H1 (cell line): ENCODE results near the gene BOLL. TPM values are rescaled to one million over a fixed set of nuclear protein-coding genes. Genes with fewer than 3 reads are reported as not detected.
A peak's percentile ranks its signal among the peaks of the same experiment; 100 is the strongest.

Experiments
- CBX5 ChIP-seq: fragments of 300-800, 300-1000 bp; sonication (generic); IDR thresholded peaks from 2 replicates; pipeline ENCODE4 v1.7.1; 2016; ENCODE audit warnings: antibody characterized with exemption, low read length, low read depth
- HDAC6 ChIP-seq: IDR thresholded peaks from one replicate; pipeline ENCODE4 v1.7.1; 2012; ENCODE audit warnings: low read depth, mild to moderate bottlenecking, inconsistent platforms, low read length, moderate library complexity
- KDM1A ChIP-seq: fragments of 200-600, 300-600 bp; sonication (generic); IDR thresholded peaks from 2 replicates; pipeline ENCODE4 v1.7.1; 2016; ENCODE audit warnings: mild to moderate bottlenecking, low read length, borderline replicate concordance
- MAFK ChIP-seq: IDR thresholded peaks from 2 replicates; pipeline ENCODE4 v1.6.1; 2012; ENCODE audit warnings: low read depth, mild to moderate bottlenecking, improper control_type of control experiment, low read length
- RAD21 ChIP-seq, 2 experiments: IDR thresholded peaks in 1 of 2; conservative IDR thresholded peaks in 1 of 2; 2 replicates each; pipeline ENCODE4 v1.6.1; 2011; ENCODE audit warnings: low read depth in 2 of 2, low read length in 2 of 2, improper control_type of control experiment in 1 of 2, inconsistent platforms in 1 of 2, mild to moderate bottlenecking in 1 of 2, moderate library complexity in 1 of 2
- SP4 ChIP-seq: IDR thresholded peaks from 2 replicates; pipeline ENCODE4 v1.6.1; 2012; ENCODE audit warnings: low read length, inconsistent platforms
- SUZ12 ChIP-seq: fragments of 200-600 bp; sonication (generic); IDR thresholded peaks from 2 replicates; pipeline ENCODE4 v1.6.1; 2012; ENCODE audit warnings: mild to moderate bottlenecking, inconsistent platforms, low read length, moderate library complexity, mixed read lengths
- TAF7 ChIP-seq: optimal IDR thresholded peaks from 2 replicates; pipeline ENCODE3; 2011; ENCODE audit warnings: low read depth, mild to moderate bottlenecking, inconsistent platforms, low read length, moderate library complexity, borderline replicate concordance
- TBP ChIP-seq: IDR thresholded peaks from 2 replicates; pipeline ENCODE4 v1.6.1; 2011; ENCODE audit warnings: low read depth, low read length, improper control_type of control experiment
- polyA plus RNA-seq, 7 experiments: library from polyadenylated mRNA; depleted of rRNA in 3 of 7; stranded (reverse) in 5 of 7; unstranded in 2 of 7; fragments of >200 nt in 5 of 7; fragments of 200-250 nt in 2 of 7; gene quantifications; 1 replicate in 5 of 7; 2 replicates in 1 of 7; 4 replicates in 1 of 7; pipeline versions ENCODE4 v1.2.1 to v1.2.3, GENCODE V29; 2011 to 2013; ENCODE audit warnings: missing spikeins in 2 of 7, mixed read lengths in 2 of 7
- total RNA-seq: library from RNA; stranded (reverse); fragmentation: NEBNext Ultra II Directional; extraction: Animal tissue kit (Norgen Biotek cat#: 25700); gene quantifications from 2 replicates; pipeline ENCODE4 v1.2.1, GENCODE V29; 2021
- TF ChIP-seq, protein P1 (sequence below): fragments of 300-600 bp; sonication (generic); IDR thresholded peaks from 2 replicates; pipeline ENCODE4 v1.7.1; 2012; ENCODE audit warnings: low read length, moderate library complexity, mild to moderate bottlenecking, inconsistent platforms; ENCODE audit not compliant: insufficient replicate concordance

Gene BOLL
- total and polyA plus RNA-seq, 2 of the 8 experiments (the other 6 are each of a cell fraction or from before 2014, with no cell fraction given), result not detected

DNA sequence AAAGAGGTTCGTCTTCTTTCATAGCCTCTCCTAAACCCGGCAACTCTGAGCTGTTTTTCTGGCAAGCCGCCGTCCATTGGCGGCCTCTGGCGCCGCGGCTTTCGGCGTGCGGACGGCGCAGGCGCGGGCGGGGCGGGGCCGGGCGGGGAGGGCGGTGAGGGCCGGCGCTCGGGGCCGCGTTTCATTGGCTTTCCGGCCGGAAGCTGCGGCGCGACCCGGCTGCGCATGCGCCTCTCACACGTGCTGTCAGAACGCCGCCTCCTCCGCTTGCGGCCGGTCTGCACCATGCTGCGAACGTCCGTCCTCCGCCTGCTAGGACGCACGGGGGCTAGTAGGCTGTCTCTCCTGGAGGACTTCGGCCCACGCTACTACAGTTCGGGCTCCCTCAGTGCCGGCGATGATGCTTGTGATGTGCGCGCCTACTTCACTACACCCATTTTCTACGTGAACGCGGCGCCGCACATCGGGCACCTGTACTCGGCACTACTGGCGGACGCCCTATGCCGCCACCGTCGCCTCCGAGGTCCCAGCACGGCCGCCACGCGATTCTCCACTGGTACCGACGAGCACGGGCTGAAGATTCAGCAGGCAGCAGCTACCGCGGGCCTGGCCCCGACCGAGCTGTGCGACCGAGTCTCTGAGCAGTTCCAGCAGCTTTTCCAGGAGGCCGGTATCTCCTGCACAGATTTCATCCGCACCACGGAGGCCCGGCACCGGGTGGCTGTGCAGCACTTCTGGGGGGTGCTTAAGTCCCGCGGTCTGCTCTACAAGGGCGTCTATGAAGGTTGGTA, 79.8 kb downstream of the BOLL start, which contains the start of gene MARS2 (continued):
- TF ChIP-seq, protein P1, sequence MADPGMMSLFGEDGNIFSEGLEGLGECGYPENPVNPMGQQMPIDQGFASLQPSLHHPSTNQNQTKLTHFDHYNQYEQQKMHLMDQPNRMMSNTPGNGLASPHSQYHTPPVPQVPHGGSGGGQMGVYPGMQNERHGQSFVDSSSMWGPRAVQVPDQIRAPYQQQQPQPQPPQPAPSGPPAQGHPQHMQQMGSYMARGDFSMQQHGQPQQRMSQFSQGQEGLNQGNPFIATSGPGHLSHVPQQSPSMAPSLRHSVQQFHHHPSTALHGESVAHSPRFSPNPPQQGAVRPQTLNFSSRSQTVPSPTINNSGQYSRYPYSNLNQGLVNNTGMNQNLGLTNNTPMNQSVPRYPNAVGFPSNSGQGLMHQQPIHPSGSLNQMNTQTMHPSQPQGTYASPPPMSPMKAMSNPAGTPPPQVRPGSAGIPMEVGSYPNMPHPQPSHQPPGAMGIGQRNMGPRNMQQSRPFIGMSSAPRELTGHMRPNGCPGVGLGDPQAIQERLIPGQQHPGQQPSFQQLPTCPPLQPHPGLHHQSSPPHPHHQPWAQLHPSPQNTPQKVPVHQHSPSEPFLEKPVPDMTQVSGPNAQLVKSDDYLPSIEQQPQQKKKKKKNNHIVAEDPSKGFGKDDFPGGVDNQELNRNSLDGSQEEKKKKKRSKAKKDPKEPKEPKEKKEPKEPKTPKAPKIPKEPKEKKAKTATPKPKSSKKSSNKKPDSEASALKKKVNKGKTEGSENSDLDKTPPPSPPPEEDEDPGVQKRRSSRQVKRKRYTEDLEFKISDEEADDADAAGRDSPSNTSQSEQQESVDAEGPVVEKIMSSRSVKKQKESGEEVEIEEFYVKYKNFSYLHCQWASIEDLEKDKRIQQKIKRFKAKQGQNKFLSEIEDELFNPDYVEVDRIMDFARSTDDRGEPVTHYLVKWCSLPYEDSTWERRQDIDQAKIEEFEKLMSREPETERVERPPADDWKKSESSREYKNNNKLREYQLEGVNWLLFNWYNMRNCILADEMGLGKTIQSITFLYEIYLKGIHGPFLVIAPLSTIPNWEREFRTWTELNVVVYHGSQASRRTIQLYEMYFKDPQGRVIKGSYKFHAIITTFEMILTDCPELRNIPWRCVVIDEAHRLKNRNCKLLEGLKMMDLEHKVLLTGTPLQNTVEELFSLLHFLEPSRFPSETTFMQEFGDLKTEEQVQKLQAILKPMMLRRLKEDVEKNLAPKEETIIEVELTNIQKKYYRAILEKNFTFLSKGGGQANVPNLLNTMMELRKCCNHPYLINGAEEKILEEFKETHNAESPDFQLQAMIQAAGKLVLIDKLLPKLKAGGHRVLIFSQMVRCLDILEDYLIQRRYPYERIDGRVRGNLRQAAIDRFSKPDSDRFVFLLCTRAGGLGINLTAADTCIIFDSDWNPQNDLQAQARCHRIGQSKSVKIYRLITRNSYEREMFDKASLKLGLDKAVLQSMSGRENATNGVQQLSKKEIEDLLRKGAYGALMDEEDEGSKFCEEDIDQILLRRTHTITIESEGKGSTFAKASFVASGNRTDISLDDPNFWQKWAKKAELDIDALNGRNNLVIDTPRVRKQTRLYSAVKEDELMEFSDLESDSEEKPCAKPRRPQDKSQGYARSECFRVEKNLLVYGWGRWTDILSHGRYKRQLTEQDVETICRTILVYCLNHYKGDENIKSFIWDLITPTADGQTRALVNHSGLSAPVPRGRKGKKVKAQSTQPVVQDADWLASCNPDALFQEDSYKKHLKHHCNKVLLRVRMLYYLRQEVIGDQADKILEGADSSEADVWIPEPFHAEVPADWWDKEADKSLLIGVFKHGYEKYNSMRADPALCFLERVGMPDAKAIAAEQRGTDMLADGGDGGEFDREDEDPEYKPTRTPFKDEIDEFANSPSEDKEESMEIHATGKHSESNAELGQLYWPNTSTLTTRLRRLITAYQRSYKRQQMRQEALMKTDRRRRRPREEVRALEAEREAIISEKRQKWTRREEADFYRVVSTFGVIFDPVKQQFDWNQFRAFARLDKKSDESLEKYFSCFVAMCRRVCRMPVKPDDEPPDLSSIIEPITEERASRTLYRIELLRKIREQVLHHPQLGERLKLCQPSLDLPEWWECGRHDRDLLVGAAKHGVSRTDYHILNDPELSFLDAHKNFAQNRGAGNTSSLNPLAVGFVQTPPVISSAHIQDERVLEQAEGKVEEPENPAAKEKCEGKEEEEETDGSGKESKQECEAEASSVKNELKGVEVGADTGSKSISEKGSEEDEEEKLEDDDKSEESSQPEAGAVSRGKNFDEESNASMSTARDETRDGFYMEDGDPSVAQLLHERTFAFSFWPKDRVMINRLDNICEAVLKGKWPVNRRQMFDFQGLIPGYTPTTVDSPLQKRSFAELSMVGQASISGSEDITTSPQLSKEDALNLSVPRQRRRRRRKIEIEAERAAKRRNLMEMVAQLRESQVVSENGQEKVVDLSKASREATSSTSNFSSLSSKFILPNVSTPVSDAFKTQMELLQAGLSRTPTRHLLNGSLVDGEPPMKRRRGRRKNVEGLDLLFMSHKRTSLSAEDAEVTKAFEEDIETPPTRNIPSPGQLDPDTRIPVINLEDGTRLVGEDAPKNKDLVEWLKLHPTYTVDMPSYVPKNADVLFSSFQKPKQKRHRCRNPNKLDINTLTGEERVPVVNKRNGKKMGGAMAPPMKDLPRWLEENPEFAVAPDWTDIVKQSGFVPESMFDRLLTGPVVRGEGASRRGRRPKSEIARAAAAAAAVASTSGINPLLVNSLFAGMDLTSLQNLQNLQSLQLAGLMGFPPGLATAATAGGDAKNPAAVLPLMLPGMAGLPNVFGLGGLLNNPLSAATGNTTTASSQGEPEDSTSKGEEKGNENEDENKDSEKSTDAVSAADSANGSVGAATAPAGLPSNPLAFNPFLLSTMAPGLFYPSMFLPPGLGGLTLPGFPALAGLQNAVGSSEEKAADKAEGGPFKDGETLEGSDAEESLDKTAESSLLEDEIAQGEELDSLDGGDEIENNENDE, result no peak
- TF ChIP-seq TBP (peak; percentile 58), SUZ12 (no peak), KDM1A (no peak), CBX5 (no peak), SP4 (no peak), TAF7 (peak; percentile 10), MAFK (no peak), RAD21 (IDR thresholded peaks at IDR 0.05 in 1 of 2, conservative IDR thresholded peaks at IDR 0.05 in 1 of 2; ENCODE audit: low read depth in 2 of 2, low read length in 2 of 2) (peak in 1 of 2 experiments; percentile 10; a peak in 2 of 4 replicates), HDAC6 (no peak)
